ENCODE data around the gene FOXL2.

Gene FOXL2

DNA sequence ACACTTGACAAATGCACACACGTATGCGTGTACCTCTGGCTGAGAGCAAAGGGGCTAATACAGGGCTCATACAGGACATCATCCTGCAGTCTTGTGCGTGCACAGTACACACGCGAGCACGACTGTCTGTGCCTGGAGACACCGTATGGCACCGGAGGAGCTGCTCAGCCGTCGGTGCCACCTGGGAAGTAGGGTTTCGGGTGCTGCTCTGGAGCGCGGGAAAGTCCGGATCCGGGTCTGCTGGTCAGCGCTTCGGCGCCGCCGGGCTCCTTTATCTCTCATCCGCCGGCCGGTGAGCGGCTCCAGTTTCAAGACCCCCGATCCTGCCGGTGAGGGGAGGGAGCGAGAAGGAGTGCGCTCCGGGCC, 9.3 kb downstream of the FOXL2 start:
- Histone ChIP-seq H4K20me1 (ENCODE audit: control insufficient read depth, insufficient read depth, low read depth, low read length) (no peaks in the 10 kb centered on the region), H3K27me3 (ENCODE audit: control insufficient read depth, low read length) (peaks cover 56% of the 10 kb centered on the region), H3K9me2 (replicated peaks; ENCODE audit: control insufficient read depth, low read length) (no peaks in the 10 kb centered on the region), H3K79me2 (ENCODE audit: control insufficient read depth, low read length) (no peaks in the 10 kb centered on the region), H3K27ac (ENCODE audit: low read depth, low read length) (no peak overlapping the region), H3F3A (ENCODE audit: control insufficient read depth, insufficient read depth) (no peaks in the 10 kb centered on the region), H3K4me3 (ENCODE audit: low read length) (no peak overlapping the region), H3K4me1 (ENCODE audit: control insufficient read depth, low read length) (peaks cover 4% of the 10 kb centered on the region; the same call in 1 of the 2 replicates), H3K4me2 (ENCODE audit: low read length) (no peak overlapping the region), H3K36me3 (ENCODE audit: control insufficient read depth, low read length) (no peaks in the 10 kb centered on the region), H3K9me3 (ENCODE audit: control insufficient read depth, insufficient read depth, low read length) (no peaks in the 10 kb centered on the region)
- TF ChIP-seq, protein P1, sequence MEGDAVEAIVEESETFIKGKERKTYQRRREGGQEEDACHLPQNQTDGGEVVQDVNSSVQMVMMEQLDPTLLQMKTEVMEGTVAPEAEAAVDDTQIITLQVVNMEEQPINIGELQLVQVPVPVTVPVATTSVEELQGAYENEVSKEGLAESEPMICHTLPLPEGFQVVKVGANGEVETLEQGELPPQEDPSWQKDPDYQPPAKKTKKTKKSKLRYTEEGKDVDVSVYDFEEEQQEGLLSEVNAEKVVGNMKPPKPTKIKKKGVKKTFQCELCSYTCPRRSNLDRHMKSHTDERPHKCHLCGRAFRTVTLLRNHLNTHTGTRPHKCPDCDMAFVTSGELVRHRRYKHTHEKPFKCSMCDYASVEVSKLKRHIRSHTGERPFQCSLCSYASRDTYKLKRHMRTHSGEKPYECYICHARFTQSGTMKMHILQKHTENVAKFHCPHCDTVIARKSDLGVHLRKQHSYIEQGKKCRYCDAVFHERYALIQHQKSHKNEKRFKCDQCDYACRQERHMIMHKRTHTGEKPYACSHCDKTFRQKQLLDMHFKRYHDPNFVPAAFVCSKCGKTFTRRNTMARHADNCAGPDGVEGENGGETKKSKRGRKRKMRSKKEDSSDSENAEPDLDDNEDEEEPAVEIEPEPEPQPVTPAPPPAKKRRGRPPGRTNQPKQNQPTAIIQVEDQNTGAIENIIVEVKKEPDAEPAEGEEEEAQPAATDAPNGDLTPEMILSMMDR (IDR thresholded peaks at IDR 0.05; ENCODE audit: low read depth, low read length, poor library complexity, severe bottlenecking) = no peak
- peak; percentile 53; the same call in 1 of the 2 replicates for TF ChIP-seq EZH2phosphoT487 (IDR thresholded peaks at IDR 0.05; ENCODE audit: borderline replicate concordance, low read length)

DNA sequence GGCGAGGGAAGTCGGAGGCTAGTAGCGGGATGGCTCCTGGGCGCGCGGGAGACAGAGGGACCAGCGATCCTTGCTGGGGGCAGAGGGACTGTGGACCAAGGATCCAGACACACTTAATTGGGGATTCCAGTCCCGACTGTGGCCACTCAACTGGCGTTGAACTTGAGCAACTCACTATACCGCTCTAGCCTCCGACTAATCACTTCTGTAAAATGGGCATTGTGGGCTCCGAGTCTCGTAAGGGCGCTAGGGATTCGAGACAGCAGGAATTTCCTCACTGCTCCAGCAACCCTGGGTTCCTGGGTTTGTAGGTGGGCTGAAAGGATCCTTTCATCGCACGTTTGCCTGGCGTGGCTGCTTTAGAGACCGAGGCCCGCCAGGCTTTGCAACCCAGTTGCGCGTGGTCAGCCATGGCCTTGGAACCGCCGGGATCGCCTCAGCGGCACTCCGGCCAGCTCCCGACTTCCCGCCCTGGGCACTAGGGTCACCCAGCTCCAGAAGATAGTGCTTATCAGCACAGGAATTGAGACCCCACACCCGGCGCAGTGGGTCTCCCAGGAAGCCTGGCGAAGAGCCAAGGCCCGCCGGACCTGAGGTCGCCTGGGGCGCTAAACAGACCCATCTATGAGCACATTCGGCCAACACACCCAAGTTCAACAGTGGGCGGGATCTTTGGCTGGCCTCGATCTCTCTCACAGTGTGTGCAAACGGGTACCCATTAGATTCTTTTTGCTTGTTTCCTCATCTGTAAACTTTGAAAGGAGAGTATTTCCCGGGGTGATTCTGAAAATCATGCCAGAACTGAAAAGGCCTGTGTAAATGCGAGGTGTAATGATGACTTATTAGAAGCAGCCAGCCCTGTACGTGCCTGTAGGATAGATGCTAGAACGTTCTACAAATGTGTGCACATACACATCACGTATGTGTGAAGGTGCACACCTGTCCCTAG, 9.9 kb downstream of the FOXL2 start:
- no peak overlapping the region; the same call in 1 of the 2 replicates for H3K4me2 ChIP-seq (ENCODE audit: low read length)
- no peaks in the 10 kb centered on the region for H3K79me2 ChIP-seq (ENCODE audit: control insufficient read depth, low read length)
- peaks cover 51% of the 10 kb centered on the region for H3K27me3 ChIP-seq (ENCODE audit: control insufficient read depth, low read length)

DNA sequence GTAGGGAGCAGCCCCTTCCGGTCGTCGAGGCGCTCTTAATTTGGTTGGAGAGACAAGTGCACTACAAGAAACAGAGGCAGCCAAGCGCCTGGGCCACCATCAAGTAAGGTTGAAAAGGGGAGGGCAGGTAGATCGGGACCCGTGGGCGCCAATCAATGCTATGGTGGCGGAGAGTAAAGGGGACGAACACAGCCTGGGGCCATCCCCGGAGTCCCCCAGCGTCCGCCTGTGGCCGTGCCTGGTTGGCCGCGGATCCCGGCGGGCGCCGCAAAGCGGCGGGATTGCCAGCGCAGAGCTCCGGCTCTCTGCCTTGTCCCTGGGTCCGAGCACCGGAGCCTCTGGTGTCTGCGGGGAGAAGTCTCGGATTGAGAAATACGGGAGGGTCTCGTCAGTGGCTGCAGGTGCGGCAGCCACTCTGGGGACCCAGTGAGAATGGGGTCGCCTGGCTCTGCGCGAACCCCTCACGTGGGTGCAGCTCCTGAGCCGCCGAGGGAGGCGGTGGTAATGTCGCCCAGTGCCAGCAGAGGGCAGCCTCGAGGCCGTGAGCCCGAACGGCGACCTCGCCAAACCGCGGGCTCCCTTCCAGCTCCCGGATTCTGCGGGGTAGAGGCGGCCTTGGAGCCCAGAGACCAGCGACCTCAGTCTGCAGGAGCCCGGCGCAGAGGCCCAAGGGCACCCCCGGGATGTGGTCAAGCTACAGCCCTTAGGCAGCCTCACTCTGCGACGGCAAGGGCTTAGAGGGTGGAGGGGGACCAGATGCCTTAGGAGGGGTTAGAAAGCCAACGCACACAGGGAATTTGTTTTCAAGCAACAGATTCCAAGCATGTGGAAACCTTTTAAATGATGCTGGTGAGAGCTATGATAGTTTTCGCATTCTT, 10.8 kb downstream of the FOXL2 start:
- H3K79me2 ChIP-seq (ENCODE audit: control insufficient read depth, low read length) = no peaks in the 10 kb centered on the region
- no peaks in the 10 kb centered on the region for H3K36me3 ChIP-seq (ENCODE audit: control insufficient read depth, low read length)
- H3K27me3 ChIP-seq (ENCODE audit: control insufficient read depth, low read length) = peaks cover 51% of the 10 kb centered on the region
- no peaks in the 10 kb centered on the region for H3K9me2 ChIP-seq (replicated peaks; ENCODE audit: control insufficient read depth, low read length)
- H4K20me1 ChIP-seq (ENCODE audit: control insufficient read depth, insufficient read depth, low read depth, low read length) = no peaks in the 10 kb centered on the region
- H3K4me3 ChIP-seq (ENCODE audit: low read length) = peak overlapping the region; percentile 54
- TF ChIP-seq, protein P1 (IDR thresholded peaks at IDR 0.05; ENCODE audit: low read depth, low read length, poor library complexity, severe bottlenecking) = peak; percentile 74
- TF ChIP-seq EZH2phosphoT487 (IDR thresholded peaks at IDR 0.05; ENCODE audit: borderline replicate concordance, low read length) = no peak
- H3F3A ChIP-seq (ENCODE audit: control insufficient read depth, insufficient read depth) = no peaks in the 10 kb centered on the region
- H3K4me1 ChIP-seq (ENCODE audit: control insufficient read depth, low read length) = peaks cover 4% of the 10 kb centered on the region; the same call in 1 of the 2 replicates
- no peaks in the 10 kb centered on the region for H3K9me3 ChIP-seq (ENCODE audit: control insufficient read depth, insufficient read depth, low read length)
- no peak overlapping the region for H3K27ac ChIP-seq (ENCODE audit: low read depth, low read length)
- H3K4me2 ChIP-seq (ENCODE audit: low read length) = peak overlapping the region; percentile 50

More for the DNA sequence above, 9.9 kb downstream of the FOXL2 start:
- Histone ChIP-seq H3K9me2 (replicated peaks; ENCODE audit: control insufficient read depth, low read length) (no peaks in the 10 kb centered on the region), H3K4me1 (ENCODE audit: control insufficient read depth, low read length) (peaks cover 4% of the 10 kb centered on the region; the same call in 1 of the 2 replicates), H4K20me1 (ENCODE audit: control insufficient read depth, insufficient read depth, low read depth, low read length) (no peaks in the 10 kb centered on the region), H3K9me3 (ENCODE audit: control insufficient read depth, insufficient read depth, low read length) (no peaks in the 10 kb centered on the region), H3F3A (ENCODE audit: control insufficient read depth, insufficient read depth) (no peaks in the 10 kb centered on the region), H3K36me3 (ENCODE audit: control insufficient read depth, low read length) (no peaks in the 10 kb centered on the region), H3K27ac (ENCODE audit: low read depth, low read length) (no peak overlapping the region), H3K4me3 (ENCODE audit: low read length) (no peak overlapping the region)
- TF ChIP-seq, protein P1 (IDR thresholded peaks at IDR 0.05; ENCODE audit: low read depth, low read length, poor library complexity, severe bottlenecking) = no peak
- TF ChIP-seq EZH2phosphoT487 (IDR thresholded peaks at IDR 0.05; ENCODE audit: borderline replicate concordance, low read length) = no peak

All from DOHH2 (cell line).